HL-60/S4 treated with phorbol 12-myristate 13-acetate at 8.2 ng/mL for 4 days and 3 days (cell line): ENCODE data around the gene FRMD3.

ENCODE experiments used
- in situ Hi-C: fragments of 300-500 bp; cut with MboI; formaldehyde crosslinking; loops from 2 replicates; pipeline ENCODE4 v1.15.0; 2022; ENCODE audit warnings: low sequenced_read_pairs

The FRMD3 gene

DNA sequence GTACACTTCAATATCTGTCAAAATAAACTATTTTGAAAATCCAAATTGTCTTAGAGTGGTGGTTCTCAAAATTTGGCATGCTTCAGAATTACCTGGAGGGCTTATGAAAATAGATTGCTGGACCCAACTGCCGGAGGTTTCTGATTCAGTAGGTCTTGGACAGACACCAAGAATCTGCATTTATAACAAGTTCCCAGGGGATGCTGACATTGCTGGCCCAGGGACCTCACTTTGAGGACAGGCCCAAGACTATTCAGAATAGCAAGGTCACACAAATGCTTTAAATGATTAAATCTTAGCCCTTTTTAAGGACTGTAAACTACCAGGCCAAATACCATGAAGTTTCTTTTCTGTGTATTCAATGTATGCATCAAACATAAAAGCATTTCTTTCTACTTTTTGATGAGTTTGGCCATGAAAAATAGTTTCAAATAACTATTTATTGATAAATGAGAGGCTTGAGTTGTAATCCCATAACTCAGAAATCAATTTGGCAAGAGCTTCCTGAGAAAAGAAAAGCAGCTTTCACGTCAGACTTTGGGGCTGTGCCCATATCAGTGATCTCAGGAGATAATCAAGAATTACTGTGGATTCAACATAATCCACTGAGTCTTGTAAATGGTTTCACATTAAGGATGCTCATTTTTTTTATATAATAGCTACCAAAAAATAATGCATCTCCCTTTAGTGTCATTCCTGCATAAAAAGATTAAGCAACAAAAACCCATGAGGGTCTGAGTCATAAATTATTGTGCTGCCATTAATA lies 191.4 kb downstream of the FRMD3 start:
- in situ Hi-C loops = loop anchor here (25.0 kb wide), 1 partner anchor 190 kb away; the partner anchor contains the start of gene FRMD3

DNA sequence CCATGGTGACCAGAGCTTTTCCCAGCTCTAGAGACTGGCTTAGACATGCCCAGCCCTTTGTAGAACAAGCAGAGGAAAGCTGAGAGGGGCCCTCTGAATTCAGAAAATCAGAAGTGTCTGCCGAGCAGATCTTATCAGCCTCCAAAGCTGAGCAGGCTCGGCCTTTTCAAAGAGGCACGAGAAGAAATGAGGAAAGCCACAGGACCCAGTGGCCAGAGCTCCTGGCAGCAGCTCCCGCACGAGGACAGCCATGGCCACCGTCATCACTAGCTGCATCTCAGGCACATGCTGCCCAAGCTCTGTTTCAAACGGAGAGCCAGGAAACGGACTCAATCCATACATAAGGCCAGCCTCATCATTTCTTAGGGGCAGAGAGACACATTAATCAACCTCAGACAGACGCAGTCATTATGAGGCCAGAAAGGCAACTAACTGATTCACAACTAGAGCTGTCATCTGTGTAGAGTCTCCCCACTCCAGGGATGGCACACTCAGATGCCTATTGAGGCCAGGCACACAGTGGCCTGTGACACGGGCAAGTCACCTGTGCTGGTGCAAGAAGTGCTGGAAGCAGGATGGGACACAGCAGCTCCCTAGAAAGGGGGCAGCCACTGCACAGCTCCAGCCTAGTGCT lies 194.7 kb downstream of the FRMD3 start:
- in situ Hi-C loops = loop anchor here (25.0 kb wide), 1 partner anchor 194 kb away; the partner anchor contains the start of gene FRMD3

DNA sequence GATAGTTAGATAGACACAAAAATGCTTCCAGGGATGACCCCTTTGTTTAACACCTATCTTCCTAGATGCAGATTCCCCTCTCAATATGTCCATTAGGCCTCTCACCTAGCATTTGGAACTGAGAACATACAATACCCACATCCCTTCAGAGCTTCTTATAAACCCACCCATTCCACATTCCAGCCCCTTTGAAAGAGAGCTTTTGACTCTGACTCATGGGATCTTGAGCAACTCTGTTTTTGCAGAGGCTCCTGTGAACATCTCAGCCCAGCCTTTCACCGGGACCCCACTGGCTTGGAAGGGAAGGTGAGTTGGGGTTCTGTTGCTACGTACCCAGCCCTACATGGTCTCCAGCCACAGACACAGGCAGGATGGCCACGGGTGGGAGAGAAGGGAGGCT lies 195.5 kb downstream of the FRMD3 start:
- in situ Hi-C loops = loop anchor here (25.0 kb wide), 1 partner anchor 195 kb away; the partner anchor contains the start of gene FRMD3

DNA sequence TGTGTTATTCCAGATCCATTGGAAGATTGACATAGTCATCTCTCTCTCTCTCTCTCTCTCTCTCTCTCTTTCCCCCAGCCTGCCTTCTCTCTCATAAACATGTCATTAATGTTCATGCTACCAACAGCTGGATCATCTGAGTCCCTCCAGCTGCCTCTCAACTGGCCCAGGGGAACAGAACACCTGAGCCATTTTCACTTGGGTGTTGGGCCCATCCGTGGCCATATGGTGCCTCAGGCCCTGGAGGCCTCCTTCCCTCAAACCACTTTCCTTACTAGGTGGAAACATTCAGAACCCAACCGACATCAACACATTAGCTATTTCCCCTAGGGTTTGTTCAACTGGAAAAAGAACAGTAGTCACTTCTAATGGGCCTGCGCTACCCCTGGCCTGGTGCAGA lies 196.2 kb downstream of the FRMD3 start:
- in situ Hi-C loops = loop anchor here (25.0 kb wide), 1 partner anchor 195 kb away; the partner anchor contains the start of gene FRMD3

DNA sequence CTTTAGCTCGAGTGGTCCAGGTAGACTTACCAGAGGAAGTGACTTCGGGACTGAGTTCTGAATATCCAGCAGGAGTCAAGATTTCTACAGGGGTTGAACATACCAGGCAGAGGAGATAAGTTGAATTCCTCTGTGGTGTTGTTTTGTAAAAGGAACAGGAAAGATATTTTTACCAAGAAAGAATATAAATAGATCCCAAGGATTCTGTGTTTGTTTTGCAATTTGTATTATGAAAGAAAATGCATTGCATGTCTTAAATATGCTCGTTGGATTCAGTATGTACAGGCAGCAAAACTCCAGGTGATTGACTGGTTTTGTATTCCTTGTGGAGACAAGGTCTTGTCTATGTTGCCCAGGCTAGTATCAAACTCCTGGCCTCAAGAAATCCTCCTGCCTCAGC lies 197.8 kb downstream of the FRMD3 start:
- in situ Hi-C loops = loop anchor here (25.0 kb wide), 1 partner anchor 197 kb away; the partner anchor contains the start of gene FRMD3

DNA sequence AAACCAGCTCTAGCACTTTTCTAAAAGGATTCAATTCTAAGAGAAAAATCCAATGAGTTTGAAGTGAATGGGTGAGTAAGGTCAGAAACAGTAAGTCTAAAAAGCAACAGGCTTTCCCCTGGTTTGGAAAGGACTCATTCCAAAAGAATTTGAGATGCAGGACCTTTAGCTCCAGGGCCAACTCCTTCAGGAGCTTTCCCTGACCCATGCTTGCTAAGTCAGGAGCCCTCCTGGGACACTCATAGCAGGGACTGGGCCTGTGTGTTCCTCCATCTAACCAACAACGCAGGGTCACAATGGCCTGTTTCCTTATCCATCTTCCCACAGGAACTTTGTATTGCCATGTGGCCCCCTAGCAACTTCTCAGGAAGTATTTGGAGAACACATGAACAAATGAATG lies 198.8 kb downstream of the FRMD3 start:
- in situ Hi-C loops = loop anchor here (25.0 kb wide), 1 partner anchor 198 kb away; the partner anchor contains the start of gene FRMD3

DNA sequence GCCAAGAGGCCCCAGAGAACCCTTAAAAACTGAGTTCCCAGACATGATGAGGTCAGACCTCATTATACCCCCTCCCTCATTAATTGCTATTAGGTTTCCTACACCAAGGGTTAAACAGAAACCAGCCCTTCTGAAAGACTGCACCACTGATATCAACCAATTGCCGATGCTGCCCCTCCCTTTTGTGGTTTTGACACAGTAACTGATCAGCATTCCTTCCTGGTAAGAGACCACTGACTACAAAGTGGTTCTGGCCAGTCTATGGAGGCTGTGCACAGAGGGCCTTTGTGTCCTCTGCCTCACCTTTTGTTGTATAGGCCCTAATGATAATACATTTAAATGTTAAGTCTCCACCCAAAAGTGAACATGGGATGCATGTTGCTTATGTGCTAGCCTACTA lies 201.5 kb downstream of the FRMD3 start:
- in situ Hi-C loops = loop anchor here (25.0 kb wide), 1 partner anchor 201 kb away; the partner anchor contains the start of gene FRMD3

DNA sequence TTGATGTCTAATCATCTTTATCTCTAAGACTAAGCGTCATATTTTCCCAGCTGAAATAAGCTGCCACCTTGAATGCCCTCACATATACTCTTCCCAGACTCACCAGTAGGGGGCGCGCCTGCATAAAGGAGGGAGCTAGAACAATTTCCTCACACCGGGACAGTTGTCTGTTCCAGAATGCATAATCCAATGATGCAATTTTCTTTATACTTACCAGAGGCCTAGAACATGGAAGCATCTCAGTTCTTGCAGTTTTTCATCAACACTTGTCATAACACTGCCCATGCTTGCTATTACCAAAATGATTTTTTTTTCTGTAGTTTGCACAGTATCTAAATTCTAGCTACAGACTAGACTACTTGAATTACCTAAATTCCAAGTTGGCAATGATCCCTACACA lies 203.9 kb downstream of the FRMD3 start:
- in situ Hi-C loops = loop anchor here (25.0 kb wide), 1 partner anchor 203 kb away; the partner anchor contains the start of gene FRMD3

DNA sequence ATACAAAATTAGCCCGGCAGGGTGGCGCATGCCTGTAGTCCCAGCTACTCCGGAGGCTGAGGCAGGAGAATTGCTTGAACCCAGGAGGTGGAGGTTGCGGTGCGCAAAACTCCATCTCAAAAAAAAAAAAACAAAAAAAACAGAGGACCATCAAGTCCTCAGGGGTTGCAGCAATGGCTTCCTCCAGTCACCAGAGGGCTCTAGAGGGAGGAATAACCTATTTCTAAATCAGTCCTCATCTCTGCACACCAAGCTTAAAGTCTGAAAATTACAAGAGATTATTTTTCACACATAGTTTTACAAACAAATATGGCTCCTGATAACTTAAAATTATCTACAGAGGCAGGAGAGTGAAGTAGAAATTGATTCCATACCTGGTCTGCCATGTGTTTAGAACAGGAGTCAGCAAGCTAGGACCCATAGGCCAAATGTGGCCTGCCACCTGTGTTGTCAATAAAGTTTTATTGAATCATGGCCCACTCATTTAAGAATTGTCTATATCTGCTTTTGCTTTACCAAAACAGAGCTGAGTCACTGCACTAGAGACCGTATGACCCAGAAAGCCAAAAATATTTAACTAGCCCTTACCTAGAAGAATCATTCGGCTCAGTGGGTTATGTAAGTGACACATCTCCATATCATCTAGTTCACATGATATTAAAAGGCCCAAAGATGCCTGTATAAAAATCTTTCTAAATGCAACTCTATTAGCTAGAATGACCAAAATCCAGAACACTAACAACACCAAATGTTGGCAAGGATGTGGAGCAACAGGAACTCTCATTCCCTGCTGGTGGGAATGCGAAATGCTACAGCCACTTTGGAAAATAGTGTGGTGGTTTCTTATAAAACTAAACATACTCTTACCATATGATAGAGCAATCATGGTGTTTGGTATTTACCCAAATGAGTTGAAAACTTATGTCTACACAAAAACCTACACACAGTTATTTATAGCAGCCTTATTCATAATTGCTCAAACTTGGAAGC lies 207.7 kb downstream of the FRMD3 start:
- in situ Hi-C loops = loop anchor here (25.0 kb wide), 1 partner anchor 207 kb away; the partner anchor contains the start of gene FRMD3

DNA sequence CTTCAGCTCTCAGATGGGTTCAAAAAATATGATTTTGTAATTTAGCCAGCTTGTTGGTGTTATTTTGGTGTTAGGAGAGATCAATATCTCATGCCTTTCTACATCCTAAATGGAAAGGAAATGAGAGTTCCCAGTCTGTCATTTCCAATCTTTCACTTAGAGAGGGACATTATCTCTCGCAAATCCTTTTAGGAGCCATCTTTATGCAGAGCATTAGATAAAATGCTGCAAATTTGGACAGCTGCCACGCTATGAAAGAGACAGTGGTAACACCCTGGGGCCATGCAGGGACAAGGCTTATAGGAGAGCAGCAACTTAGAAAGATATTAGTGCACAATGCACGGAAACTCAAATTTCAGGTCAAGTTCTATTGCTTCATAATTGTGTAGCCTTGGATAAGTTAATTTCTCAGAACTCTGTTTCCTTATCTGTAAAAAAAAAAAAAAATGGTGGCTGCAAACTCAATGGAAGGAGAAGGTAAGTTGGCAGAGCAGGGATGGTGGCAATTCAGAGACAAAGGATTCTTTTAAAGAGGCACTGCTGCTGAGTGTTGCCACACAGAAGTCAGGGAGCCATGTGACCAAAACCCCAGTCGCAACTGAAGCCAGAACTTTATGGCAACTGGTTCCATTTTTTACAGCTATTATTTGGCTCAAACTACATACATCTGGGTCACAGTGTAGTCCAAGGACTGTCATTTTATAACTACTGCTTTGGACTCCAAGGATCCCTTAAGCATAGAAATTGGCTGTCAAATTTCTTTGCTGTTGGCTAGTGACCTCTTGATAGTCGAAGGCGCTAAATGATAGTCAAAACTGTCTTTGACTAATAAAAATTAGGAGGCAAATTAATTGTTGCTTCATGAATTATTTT lies 210.2 kb downstream of the FRMD3 start:
- in situ Hi-C loops = loop anchor here (25.0 kb wide), 1 partner anchor 209 kb away; the partner anchor contains the start of gene FRMD3

DNA sequence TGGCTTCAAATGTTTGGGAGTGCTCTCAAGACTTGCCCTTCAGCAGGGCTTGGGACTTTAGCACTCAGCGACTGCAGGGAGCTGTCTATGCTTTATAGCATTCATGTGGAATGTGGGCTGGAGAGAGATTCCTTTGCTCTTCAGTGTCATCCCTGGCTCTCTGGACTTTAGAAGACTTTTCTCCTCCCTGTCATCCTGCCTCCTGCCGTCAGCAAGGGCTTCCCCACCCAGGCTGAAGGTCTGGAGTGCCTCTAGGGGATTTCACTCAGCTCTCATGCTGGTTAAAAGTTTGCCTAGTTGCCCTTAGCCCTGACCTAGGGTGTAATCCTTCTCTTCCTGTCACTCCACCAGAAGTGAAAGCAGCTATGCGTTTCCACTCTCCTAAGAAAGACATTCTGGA lies 210.9 kb downstream of the FRMD3 start:
- in situ Hi-C loops = loop anchor here (25.0 kb wide), 1 partner anchor 210 kb away; the partner anchor contains the start of gene FRMD3

DNA sequence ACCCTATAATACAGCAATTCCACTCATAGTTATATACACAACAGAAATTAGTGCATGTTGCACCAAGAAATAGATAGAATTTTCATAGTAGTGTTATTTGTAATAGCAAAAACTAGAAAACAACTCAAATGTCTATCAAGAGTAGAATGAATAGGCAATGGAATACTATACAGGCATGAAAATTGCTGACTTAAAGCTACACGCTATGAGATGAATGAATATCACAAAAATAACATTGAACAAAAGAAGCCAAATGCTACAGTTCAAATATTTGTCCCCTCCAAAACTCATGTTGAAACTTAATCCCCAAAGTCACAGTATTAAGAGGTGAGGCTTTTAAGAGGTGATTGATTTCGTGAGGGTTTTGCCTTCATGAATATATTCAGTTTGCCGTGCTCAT lies 215.1 kb downstream of the FRMD3 start:
- in situ Hi-C loops = no loop called here

DNA sequence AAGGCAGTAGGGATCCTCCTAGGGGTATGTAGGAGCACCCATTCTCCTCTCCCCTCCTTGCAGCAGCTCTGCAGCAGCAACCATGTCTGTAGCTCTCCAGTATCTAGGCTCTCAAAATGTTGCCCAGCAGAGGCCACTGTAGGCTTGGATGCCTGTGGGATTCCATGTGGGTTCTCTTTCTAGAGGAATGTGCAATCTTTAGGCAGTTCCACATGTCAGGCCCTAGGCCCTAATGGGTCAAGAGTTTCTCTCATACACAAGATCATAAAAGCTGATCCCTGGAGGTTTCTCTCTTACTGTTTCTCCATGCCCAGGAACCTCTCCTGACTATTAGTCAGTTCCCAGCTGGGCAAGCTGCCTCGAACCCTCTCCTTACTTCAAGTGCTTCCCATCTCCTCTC lies 215.8 kb downstream of the FRMD3 start:
- in situ Hi-C loops = no loop called here

DNA sequence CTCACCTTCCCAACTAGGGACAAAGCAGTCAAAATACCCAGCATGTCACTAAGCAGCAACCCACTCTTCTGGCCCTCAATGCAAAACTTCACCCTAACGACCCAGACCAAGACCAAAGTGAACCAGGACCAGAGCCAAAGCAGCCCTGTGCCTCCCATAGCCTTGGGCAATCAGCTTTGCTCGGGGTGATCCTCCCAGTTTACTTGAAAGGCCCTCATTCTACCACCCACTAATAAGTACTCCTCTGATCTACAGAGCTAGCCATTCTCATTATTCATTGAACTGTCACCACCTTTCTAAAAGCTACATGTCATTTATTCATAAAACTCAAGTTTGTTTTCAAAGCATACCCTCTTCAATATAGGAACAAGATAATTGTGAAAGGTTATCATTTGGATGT lies 221.0 kb downstream of the FRMD3 start:
- in situ Hi-C loops = no loop called here

DNA sequence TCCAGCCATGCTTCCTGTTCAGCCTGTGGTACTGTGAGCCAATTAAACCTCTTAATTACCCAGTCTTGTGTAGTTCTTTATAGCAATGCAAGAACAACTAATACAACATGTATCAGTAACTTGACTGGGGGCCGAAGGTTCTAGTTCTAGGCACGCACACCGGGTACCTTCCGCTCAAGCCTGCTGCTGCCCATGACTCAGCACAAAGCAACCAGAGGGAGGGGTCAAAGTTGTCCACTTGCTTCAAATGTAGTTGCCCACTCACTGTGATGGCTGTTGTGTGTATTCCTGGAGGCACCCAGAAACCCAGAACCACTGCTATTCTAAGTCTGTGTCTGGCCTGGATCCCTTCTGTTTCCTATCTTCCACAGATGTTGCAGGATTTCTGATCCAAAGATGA lies 222.6 kb downstream of the FRMD3 start:
- in situ Hi-C loops = no loop called here

DNA sequence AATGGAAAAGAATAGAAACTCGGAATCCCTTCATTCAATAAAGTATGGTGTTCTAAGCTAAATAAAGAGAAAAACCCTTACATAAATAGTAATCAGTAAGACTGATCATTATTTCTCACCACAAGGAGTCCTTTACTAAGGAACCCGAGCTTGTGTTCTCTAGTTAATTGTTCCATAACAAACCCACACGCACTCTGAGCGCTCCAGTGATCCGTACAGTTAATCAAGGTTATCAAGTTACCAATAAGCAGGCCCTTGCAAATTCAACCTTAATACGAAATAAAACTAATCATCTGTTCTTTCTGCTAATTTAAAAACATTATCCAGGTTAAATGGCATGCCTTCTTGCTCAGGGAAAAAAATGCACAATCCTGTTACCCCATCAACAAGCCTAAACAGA lies 224.4 kb downstream of the FRMD3 start:
- in situ Hi-C loops = no loop called here

DNA sequence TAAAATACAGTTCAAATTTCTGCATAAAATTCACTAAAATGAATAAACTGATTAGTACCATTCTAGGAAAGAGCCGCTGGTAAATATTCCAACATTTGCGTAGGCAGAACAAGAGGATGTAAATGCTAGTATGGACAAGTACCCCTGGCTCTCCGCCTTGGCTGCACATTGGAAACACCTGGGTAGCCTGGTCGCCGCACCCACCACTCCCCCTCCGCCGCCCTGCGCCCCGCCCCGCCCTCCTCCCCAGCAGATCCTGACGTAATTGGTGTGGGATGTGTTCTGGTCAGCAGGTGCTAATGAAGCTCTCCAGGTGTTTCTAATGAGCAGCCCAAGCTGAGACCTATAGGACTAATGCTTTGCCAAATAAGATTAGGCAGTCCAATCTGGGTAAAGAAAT lies 225.7 kb downstream of the FRMD3 start:
- in situ Hi-C loops = no loop called here

DNA sequence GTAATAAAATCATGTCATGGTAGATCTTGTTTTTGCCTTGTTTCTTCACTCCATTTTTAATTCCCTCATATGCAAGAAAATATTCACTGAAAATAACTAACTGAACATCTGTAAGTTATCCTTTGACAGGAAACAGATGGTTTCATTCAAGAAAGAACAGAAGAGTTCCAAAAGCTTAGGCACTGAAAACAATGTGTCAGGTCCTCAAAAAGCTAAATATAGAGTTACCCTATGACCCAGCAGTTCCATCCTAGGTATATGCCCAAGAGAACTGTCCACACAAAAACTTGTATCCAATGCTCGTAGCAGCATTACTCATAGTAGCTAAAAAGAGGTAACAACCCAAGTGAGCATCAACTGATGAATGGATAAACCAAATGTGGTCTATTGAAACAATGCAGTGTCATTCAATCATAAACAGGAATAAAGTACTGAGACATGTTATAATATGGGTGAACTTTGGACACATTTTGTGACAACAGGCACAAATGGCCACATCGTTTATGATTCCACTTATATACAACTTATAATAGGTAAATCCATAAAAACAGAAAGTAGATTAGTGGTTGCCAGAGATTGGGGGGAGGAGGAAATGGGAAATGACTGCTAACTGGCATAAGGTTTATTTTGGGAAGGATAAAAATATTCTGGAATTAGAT lies 231.0 kb downstream of the FRMD3 start:
- in situ Hi-C loops = no loop called here

DNA sequence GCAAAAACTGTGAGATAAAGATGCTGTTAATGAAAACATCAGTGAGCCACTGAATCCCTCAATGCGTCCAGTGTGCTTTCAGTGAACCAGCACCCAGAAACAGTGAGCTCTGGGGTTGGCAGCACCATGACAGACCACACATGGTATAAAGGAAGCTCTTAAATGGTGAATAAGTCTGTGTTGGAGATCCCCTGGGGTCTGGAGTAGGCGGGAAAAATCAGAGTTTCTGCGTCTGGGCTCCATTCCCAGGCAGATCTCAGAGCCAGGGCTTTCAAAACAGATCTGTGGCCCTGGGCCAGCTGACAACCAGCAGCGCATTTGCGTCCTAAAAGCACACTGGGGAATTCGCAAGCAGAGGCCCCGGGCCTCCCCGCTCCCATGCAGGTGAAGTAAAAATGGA lies 233.5 kb downstream of the FRMD3 start:
- in situ Hi-C loops = no loop called here
